Urinary bladder (tissue), 4 donors: ENCODE data around the gene CACNA2D1. TPM values are rescaled to one million over a fixed set of nuclear protein-coding genes. Genes with fewer than 3 reads are reported as not detected.

Source experiments
- DNase-seq: peaks from one replicate; pipeline ENCODE4 v3.0.0-alpha.2; 2015; ENCODE audit errors: extremely low spot score
- H3K27ac ChIP-seq: one replicate; pipeline ENCODE4 v1.5.1; 2013; ENCODE audit warnings: low read depth, mild to moderate bottlenecking, moderate library complexity
- H3K36me3 ChIP-seq: one replicate; pipeline ENCODE4 v1.6.1; 2013; ENCODE audit warnings: mild to moderate bottlenecking, moderate library complexity; ENCODE audit not compliant: insufficient read depth
- H3K4me1 ChIP-seq: one replicate; pipeline ENCODE4 v1.6.1; 2013; ENCODE audit warnings: mild to moderate bottlenecking, moderate library complexity; ENCODE audit not compliant: insufficient read depth
- H3K4me3 ChIP-seq: one replicate; pipeline ENCODE4 v1.5.1; 2013; ENCODE audit warnings: low read depth, low read length
- WGBS: extraction: QIAGEN DNeasy Blood & Tissue Kit; methylation state at CpG from one replicate; pipeline ENCODE4 v1.1.7; 2013; 5-methylcytosine and 5-hydroxymethylcytosine counted together
- polyA plus RNA-seq: library from polyadenylated mRNA; stranded (reverse); fragments of 200-250 nt; gene quantifications from one replicate; pipeline ENCODE4 v1.2.3, GENCODE V29; 2013
- total RNA-seq: library from RNA; depleted of rRNA; stranded (reverse); fragments of >200 nt; gene quantifications from one replicate; pipeline ENCODE4 v1.2.3, GENCODE V29; 2014
- donor health status: healthy with polysubstance abuse.
- donor health status: healthy.

The CACNA2D1 gene
- 89.1 TPM for total RNA-seq
- polyA plus RNA-seq: 18.7 TPM

GRCh38 chr7:82443547-82444219 is at the start of gene CACNA2D1:
Gene CACNA2D1 (minus strand): TSS chr7:82443777.
- Histone ChIP-seq H3K27ac (peak within 1 kb of the TSS; percentile 86), H3K4me1 (no peaks in the 10 kb centered on the region), H3K4me3 (peak within 1 kb of the TSS; percentile 79), H3K36me3 (no peaks in the 10 kb centered on the region)
- WGBS: under 1% methylated on average over 82 of the region's 82 CpGs
- DNase-seq: peak; percentile 28

- Histone ChIP-seq H3K4me3 (no peak overlapping the region), H3K27ac (no peak overlapping the region), H3K4me1 (no peaks in the 10 kb centered on the region), H3K36me3 (no peaks in the 10 kb centered on the region)
- DNase-seq: no peak
- WGBS: 91% methylated on average over 3 of the region's 3 CpGs
These were observed 38.0 kb upstream of the CACNA2D1 start for GRCh38 chr7:82481499-82482097.

GRCh38 chr7:82477733-82478515 is 34.3 kb upstream of the CACNA2D1 start:
- DNase-seq: no peak
- Histone ChIP-seq H3K36me3 (no peaks in the 10 kb centered on the region), H3K27ac (no peak overlapping the region), H3K4me1 (no peaks in the 10 kb centered on the region), H3K4me3 (no peak overlapping the region)
- WGBS: 21% methylated on average over 2 of the region's 2 CpGs

- Histone ChIP-seq H3K4me3 (no peak overlapping the region), H3K4me1 (no peaks in the 10 kb centered on the region), H3K27ac (no peak overlapping the region), H3K36me3 (no peaks in the 10 kb centered on the region)
- DNase-seq: no peak
- WGBS: 96% methylated on average over 9 of the region's 9 CpGs
These were observed 29.4 kb upstream of the CACNA2D1 start for GRCh38 chr7:82472966-82473365.

GRCh38 chr7:82471351-82472020 is 27.9 kb upstream of the CACNA2D1 start:
- H3K36me3 ChIP-seq: no peaks in the 10 kb centered on the region
- WGBS: 83% methylated on average over 6 of the region's 6 CpGs
- no peak overlapping the region for H3K27ac ChIP-seq
- no peaks in the 10 kb centered on the region for H3K4me1 ChIP-seq
- no peak overlapping the region for H3K4me3 ChIP-seq
- no peak for DNase-seq

GRCh38 chr7:82469207-82469606 is 25.6 kb upstream of the CACNA2D1 start:
- 77% methylated on average over 4 of the region's 4 CpGs for WGBS
- Histone ChIP-seq H3K27ac (no peak overlapping the region), H3K4me3 (no peak overlapping the region), H3K4me1 (no peaks in the 10 kb centered on the region), H3K36me3 (no peaks in the 10 kb centered on the region)
- DNase-seq: no peak

GRCh38 chr7:82468435-82468834 is 24.9 kb upstream of the CACNA2D1 start:
- no peak overlapping the region for H3K27ac ChIP-seq
- H3K4me1 ChIP-seq: no peaks in the 10 kb centered on the region
- no peak for DNase-seq
- H3K4me3 ChIP-seq: no peak overlapping the region
- 87% methylated on average over 3 of the region's 3 CpGs for WGBS
- H3K36me3 ChIP-seq: no peaks in the 10 kb centered on the region

GRCh38 chr7:82467020-82467419 is 23.4 kb upstream of the CACNA2D1 start:
- Histone ChIP-seq H3K4me1 (no peaks in the 10 kb centered on the region), H3K36me3 (no peaks in the 10 kb centered on the region), H3K27ac (no peak overlapping the region), H3K4me3 (no peak overlapping the region)
- WGBS: 93% methylated on average over 2 of the region's 2 CpGs
- DNase-seq: no peak

- WGBS: 98% methylated on average over 2 of the region's 2 CpGs
- Histone ChIP-seq H3K4me1 (no peaks in the 10 kb centered on the region), H3K4me3 (no peak overlapping the region), H3K36me3 (no peaks in the 10 kb centered on the region), H3K27ac (no peak overlapping the region)
- no peak for DNase-seq
These were observed 20.8 kb upstream of the CACNA2D1 start for GRCh38 chr7:82464372-82464771.

- 91% methylated on average over 3 of the region's 3 CpGs for WGBS
- H3K27ac ChIP-seq: no peak overlapping the region
- no peaks in the 10 kb centered on the region for H3K4me1 ChIP-seq
- DNase-seq: no peak
- H3K36me3 ChIP-seq: no peaks in the 10 kb centered on the region
- H3K4me3 ChIP-seq: no peak overlapping the region
These were observed 11.7 kb upstream of the CACNA2D1 start for GRCh38 chr7:82455295-82455694.

GRCh38 chr7:82450759-82451158 is 7.2 kb upstream of the CACNA2D1 start:
- no peaks in the 10 kb centered on the region for H3K36me3 ChIP-seq
- no peaks in the 10 kb centered on the region for H3K4me1 ChIP-seq
- no peak overlapping the region for H3K27ac ChIP-seq
- H3K4me3 ChIP-seq: no peak overlapping the region
- DNase-seq: no peak
- WGBS: 78% methylated on average over 7 of the region's 7 CpGs

GRCh38 chr7:82449910-82450309 is 6.3 kb upstream of the CACNA2D1 start:
- WGBS: 82% methylated on average over 2 of the region's 2 CpGs
- no peaks in the 10 kb centered on the region for H3K36me3 ChIP-seq
- no peak overlapping the region for H3K27ac ChIP-seq
- no peak overlapping the region for H3K4me3 ChIP-seq
- H3K4me1 ChIP-seq: no peaks in the 10 kb centered on the region
- DNase-seq: no peak

- H3K4me3 ChIP-seq: no peak overlapping the region
- no peak overlapping the region for H3K27ac ChIP-seq
- H3K4me1 ChIP-seq: no peaks in the 10 kb centered on the region
- H3K36me3 ChIP-seq: no peaks in the 10 kb centered on the region
- no peak for DNase-seq
These were observed 3.3 kb upstream of the CACNA2D1 start for GRCh38 chr7:82446897-82447296.
